Spinal cord (tissue), 10 donors: ENCODE measurements around the gene GLIS2. TPM values are rescaled to one million over a fixed set of nuclear protein-coding genes. Genes with fewer than 3 reads are reported as not detected.

ENCODE experiments used
- DNase-seq, 6 donors: peaks; one replicate each; pipeline versions ENCODE4 v3.0.0 to v3.0.0-alpha.2; 2013 to 2015; ENCODE audit warnings: low spot score in 6 of 6, low read depth in 4 of 6
- H3K27ac ChIP-seq: one replicate; pipeline ENCODE4 v1.5.1; 2013; ENCODE audit warnings: low read depth, low read length, control low read depth
- H3K27me3 ChIP-seq: one replicate; pipeline ENCODE4 v1.6.1; 2013; ENCODE audit warnings: low read length; ENCODE audit not compliant: control insufficient read depth, insufficient read depth
- H3K36me3 ChIP-seq: one replicate; pipeline ENCODE4 v1.6.1; 2013; ENCODE audit warnings: low read length; ENCODE audit not compliant: control insufficient read depth, insufficient read depth
- H3K4me1 ChIP-seq: one replicate; pipeline ENCODE4 v1.6.1; 2013; ENCODE audit warnings: low read length; ENCODE audit not compliant: control insufficient read depth, insufficient read depth
- H3K4me3 ChIP-seq: one replicate; pipeline ENCODE4 v1.5.1; 2013; ENCODE audit warnings: low read depth, low read length, control low read depth
- H3K9me3 ChIP-seq: one replicate; pipeline ENCODE4 v1.6.1; 2013; ENCODE audit warnings: low read length; ENCODE audit not compliant: control insufficient read depth, insufficient read depth
- WGBS: methylation state at CpG from one replicate; pipeline ENCODE4 v1.1.5; 2013; ENCODE audit warnings: missing lambda C conversion rate; ENCODE audit not compliant: insufficient coverage; 5-methylcytosine and 5-hydroxymethylcytosine counted together
- polyA plus RNA-seq, 2 donors: library from polyadenylated mRNA; unstranded; fragments of 120-200 nt; gene quantifications; one replicate each; pipeline ENCODE4 v1.2.1, GENCODE V29; 2013; ENCODE audit not compliant: insufficient read length in 2 of 2
- total RNA-seq, 2 donors: library from RNA; depleted of rRNA in 1 of 2; stranded (reverse); fragments of 120-200 nt in 1 of 2; fragments of >200 nt in 1 of 2; gene quantifications; one replicate each; pipeline versions ENCODE4 v1.2.3 to v1.2.4, GENCODE V29; 2013 to 2014
- donor health status: healthy.

The GLIS2 gene
- total and polyA plus RNA-seq, 4 donors = 4.9 to 30.9 (median 17.5) TPM

- Histone ChIP-seq H3K27me3 (no peaks in the 10 kb centered on the region), H3K4me1 (peaks cover 85% of the 10 kb centered on the region), H3K36me3 (peaks cover 48% of the 10 kb centered on the region), H3K4me3 (no peak overlapping the region), H3K9me3 (no peaks in the 10 kb centered on the region), H3K27ac (peak overlapping the region; percentile 70)
- no peak for DNase-seq
- 70% methylated on average over 20 of the region's 22 CpGs for WGBS
Observed at GRCh38 chr16:4324492-4325252, 8.8 kb downstream of the GLIS2 start.

- no peaks in the 10 kb centered on the region for H3K27me3 ChIP-seq
- H3K4me1 ChIP-seq = peaks cover 83% of the 10 kb centered on the region
- no peak for DNase-seq
- H3K36me3 ChIP-seq = peaks cover 43% of the 10 kb centered on the region
- 89% methylated on average over 4 of the region's 6 CpGs for WGBS
- peak overlapping the region; percentile 70 for H3K27ac ChIP-seq
- H3K9me3 ChIP-seq = no peaks in the 10 kb centered on the region
- no peak overlapping the region for H3K4me3 ChIP-seq
Observed at GRCh38 chr16:4325253-4325758, 9.4 kb downstream of the GLIS2 start.

- Histone ChIP-seq H3K27ac (peak overlapping the region; percentile 83), H3K4me1 (peaks cover 65% of the 10 kb centered on the region)
- DNase-seq = no peak
Observed at GRCh38 chr16:4327386-4328045, 11.6 kb downstream of the GLIS2 start.

GRCh38 chr16:4328046-4328781 is 12.3 kb downstream of the GLIS2 start:
- H3K4me1 ChIP-seq = peaks cover 60% of the 10 kb centered on the region
- peak overlapping the region; percentile 83 for H3K27ac ChIP-seq
- 7% methylated on average over 27 of the region's 30 CpGs for WGBS
- peak in 2 of 6 donors; percentile 91 for DNase-seq
- no peaks in the 10 kb centered on the region for H3K9me3 ChIP-seq
- H3K4me3 ChIP-seq = peak overlapping the region; percentile 21
- no peaks in the 10 kb centered on the region for H3K27me3 ChIP-seq
- H3K36me3 ChIP-seq = peaks cover 38% of the 10 kb centered on the region

More at GRCh38 chr16:4327386-4328045, 11.6 kb downstream of the GLIS2 start:
- H3K4me3 ChIP-seq = peak overlapping the region; percentile 21
- H3K36me3 ChIP-seq = peaks cover 37% of the 10 kb centered on the region
- no peaks in the 10 kb centered on the region for H3K27me3 ChIP-seq
- no peaks in the 10 kb centered on the region for H3K9me3 ChIP-seq
- 2% methylated on average over 50 of the region's 57 CpGs for WGBS

- no peaks in the 10 kb centered on the region for H3K27me3 ChIP-seq
- H3K4me1 ChIP-seq = peaks cover 52% of the 10 kb centered on the region
- no peak overlapping the region for H3K4me3 ChIP-seq
- no peak for DNase-seq
- peaks cover 39% of the 10 kb centered on the region for H3K36me3 ChIP-seq
- peak overlapping the region; percentile 83 for H3K27ac ChIP-seq
- 74% methylated on average over 9 of the region's 17 CpGs for WGBS
- H3K9me3 ChIP-seq = no peaks in the 10 kb centered on the region
Observed at GRCh38 chr16:4328782-4329775, 13.2 kb downstream of the GLIS2 start.

- no peaks in the 10 kb centered on the region for H3K27me3 ChIP-seq
- peaks cover 41% of the 10 kb centered on the region for H3K36me3 ChIP-seq
- H3K27ac ChIP-seq = no peak overlapping the region
- no peaks in the 10 kb centered on the region for H3K9me3 ChIP-seq
- no peak overlapping the region for H3K4me3 ChIP-seq
- DNase-seq = peak in 1 of 6 donors; percentile 55
- 62% methylated on average over 13 of the region's 14 CpGs for WGBS
- H3K4me1 ChIP-seq = peaks cover 39% of the 10 kb centered on the region
Observed at GRCh38 chr16:4330277-4330874, 14.5 kb downstream of the GLIS2 start.

GRCh38 chr16:4332083-4332482 is 16.2 kb downstream of the GLIS2 start:
- peaks cover 32% of the 10 kb centered on the region for H3K4me1 ChIP-seq
- no peak overlapping the region for H3K4me3 ChIP-seq
- no peaks in the 10 kb centered on the region for H3K9me3 ChIP-seq
- DNase-seq = no peak
- no peak overlapping the region for H3K27ac ChIP-seq
- 92% methylated on average over 14 of the region's 14 CpGs for WGBS
- peaks cover 57% of the 10 kb centered on the region for H3K36me3 ChIP-seq
- H3K27me3 ChIP-seq = no peaks in the 10 kb centered on the region

- no peaks in the 10 kb centered on the region for H3K27me3 ChIP-seq
- H3K4me1 ChIP-seq = peaks cover 28% of the 10 kb centered on the region
- H3K36me3 ChIP-seq = peaks cover 64% of the 10 kb centered on the region
- DNase-seq = no peak
- H3K9me3 ChIP-seq = no peaks in the 10 kb centered on the region
- H3K27ac ChIP-seq = no peak overlapping the region
- 88% methylated on average over 14 of the region's 19 CpGs for WGBS
- H3K4me3 ChIP-seq = no peak overlapping the region
Observed at GRCh38 chr16:4332623-4333307, 16.9 kb downstream of the GLIS2 start.
